ENCODE measurements around the gene NR5A2.

Gene NR5A2

DNA sequence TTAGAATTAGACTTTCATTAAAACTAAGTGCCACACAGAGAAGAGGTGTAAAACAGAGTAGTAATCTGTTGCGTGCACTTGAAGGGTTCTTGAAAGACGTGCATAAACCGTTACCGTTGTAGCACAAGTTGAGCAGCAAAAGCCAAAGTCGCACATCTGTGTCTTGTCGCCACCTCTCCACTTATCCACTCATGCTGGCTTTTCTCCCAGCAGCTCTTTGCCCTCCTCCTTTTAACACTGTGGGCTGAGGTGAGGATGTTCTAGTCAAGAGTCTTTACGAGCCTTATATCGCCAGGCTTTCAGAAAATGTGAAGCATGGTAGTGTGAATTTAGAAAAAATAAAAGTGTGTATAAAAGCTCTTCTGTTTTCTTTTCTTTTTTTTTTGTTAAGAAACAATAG, 48.0 kb downstream of the NR5A2 start:
- peak; percentile 12 for DNase-seq

DNA sequence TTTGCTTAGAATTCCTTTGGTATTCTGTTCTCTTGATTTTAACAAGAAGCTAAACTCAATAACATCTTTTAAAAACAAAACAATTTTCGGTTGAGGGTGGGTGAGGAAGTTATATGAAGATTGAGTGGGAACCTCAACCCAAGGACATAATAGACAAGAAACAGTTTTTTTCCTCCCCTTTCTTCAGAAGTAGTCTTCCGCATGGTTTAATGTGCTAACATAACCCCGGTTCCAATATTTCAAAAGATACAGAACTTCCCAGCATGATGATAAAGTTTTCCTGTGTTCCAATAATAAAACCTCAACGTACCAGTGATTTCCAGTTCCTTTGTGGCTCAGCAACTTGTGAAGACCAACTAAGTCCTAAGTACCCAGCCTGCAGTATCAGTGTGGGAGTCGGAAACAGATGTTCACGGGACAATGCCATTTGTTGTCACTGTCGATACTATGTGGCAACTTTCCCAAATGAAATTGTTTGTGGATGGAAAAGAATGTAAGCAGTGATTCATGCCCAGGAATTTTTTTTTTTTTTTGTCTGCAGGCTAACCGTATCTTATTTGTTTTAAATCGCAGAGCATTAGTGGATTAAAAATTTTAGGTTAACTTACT, 48.5 kb downstream of the NR5A2 start:
- no peak for DNase-seq

DNA sequence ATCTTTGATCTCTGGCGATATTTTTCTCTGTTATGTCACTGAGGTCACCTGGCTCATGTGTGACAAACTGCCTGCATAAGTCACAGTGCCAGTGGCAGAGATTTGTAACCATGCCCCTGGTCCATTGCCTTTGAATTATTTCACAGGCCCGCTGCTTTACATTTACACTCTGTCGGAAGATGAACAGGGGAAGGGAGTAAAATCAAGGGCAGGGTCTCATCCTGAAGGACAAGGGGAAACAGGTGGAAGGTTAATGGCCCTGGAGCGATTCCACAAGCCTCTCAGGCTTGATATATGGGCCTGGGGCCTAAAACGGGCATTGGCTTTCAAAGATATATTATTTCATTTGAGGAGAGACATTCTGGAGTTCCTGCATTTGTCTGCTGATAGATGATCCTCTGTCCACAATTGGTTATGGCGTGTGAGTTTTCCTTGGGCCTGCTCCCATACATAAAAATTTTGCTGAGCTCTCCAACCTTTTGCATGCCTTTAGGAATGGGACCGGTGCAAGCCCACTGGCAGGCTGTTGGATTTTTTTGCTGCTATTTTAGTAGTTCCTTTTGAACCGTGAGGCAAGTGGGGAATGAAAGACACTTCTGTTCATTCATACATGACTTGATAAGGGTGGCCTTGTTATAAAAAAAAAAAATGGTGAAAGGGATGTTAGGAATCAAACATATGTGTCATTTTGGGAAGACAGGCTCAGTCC, 51.9 kb downstream of the NR5A2 start:
- DNase-seq, result no peak

DNA sequence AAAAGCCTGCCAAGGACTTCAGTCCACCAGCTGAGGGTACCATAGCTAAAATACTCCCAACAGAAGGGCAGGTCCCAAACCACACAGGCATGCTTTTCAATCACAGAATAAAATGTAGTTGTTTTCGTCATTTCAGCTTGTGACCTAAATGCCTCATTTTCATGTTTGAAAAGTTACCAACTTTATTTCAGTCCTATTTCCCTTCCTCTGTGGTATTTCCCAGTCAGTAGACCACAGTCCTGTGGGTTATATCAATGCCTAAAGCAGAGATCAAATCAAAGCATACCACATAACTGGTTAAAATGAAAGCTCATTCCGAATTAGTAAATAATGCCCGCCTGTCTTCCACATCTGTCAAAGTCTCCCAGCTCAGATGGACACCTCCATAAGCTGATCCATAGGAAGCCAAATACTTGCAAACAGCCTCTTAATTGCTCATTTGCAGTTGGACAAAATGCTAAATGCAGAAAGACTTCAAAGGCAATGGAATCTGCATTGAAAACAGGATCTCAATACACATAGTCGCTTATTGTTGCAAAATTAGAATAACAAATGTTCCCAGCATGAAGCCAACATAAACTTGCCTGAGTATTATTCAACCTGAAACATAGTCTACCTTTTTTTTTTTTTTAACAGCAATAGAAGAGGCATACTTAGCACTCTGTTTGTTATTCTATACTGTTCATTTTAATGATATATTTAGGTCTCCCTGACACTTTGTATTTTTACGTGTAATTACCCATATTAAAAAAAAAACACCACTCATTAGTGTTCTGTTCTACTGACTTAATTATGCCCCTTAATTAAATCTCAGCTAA, 53.9 kb downstream of the NR5A2 start:
- no peak for DNase-seq

DNA sequence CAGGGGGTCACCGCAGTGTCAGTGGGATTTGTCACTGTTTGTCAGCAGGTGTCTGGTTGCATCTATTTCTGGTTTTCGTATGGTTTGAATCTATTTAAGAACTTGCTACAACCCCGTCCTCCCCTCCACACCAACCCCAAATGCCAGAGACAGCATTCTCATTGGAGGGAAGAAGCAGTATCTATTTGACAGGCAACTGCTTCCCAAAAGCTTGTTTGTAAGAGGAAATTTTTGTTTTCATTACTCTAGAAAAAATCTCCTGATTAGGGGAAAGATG, 54.4 kb downstream of the NR5A2 start:
- DNase-seq, result no peak

DNA sequence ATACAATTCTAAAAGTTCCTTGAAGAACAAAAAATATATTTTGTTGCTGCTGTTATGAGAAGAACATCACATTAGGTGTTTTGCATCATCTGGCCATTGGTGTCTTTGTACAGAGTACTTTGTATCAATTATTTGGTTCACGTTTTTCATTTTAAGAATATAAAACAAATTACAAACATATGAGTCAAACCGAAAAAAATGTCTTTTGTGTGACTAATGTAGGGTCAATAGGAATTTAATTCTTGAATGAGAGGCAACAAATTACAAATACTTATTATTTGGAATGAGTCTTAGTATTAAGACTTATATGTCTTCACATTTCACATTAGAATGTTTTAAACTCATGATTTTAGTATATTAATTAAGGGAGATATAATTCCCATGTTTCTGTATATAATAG, 54.8 kb downstream of the NR5A2 start:
- no peak for DNase-seq

DNA sequence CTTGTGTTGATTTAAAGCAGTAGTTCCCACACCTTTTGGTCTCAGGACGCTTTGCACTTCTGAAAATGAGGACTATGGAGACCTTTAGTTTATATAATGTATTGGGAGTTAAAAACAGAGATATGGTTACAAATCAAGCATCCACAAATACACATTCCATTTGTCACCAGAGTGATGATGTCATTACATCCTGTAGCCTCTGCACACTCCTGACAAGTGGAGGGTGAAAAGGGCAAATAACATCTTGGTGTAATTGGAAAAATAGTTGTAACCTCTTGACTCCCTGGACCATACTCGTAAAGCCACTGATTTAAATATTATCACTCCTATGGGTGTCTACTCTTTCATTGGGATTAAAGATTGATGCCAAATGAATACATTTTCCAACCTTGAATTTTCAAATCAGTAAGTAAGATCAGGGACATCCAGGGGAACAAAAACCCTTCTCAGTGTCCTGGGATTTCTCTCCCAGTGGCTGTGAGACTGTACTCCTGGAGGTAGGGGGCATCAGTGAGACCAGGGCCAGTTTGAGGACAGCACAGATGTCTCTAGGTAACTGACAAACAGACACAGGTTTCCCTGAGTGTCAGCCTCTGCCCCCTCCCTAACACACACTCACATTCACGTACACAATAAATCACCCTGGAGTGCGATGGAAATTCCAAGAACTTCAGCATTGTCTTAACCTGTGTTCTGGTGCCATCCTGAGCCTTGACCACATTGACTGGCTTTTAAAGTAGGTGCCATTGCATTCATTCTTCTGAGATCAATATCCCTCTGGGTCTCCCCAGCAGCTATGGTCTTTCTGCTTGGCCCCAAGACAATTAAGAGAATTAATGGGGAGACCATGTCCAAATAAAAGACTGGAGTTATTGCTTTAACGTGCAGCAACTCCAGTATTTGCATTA, 63.0 kb downstream of the NR5A2 start:
- no peak for DNase-seq

DNA sequence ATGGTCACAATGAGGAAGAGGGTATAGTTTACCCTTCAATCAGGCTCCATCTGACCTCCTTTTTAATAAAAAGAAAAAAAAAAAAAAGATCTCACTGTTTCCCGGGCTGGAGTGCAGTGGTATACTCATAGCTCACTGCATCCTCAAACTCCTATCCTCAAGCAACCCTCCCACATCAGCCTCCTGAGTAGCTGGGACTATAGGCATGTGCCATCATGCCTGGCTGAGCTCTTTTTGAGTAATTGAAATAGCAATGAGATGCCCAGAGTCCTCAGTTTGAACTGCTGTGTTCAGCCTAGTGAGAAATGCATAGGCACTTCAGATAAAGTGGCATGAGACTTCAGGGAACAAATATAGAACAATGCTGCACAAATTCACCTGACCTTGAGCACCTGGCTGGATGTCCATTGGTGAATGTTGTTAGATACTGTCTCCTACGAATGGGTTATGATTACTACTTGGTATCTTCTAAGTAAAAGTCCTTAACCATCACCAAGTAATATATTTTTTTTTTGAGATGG, 67.6 kb downstream of the NR5A2 start:
- DNase-seq, result no peak

DNA sequence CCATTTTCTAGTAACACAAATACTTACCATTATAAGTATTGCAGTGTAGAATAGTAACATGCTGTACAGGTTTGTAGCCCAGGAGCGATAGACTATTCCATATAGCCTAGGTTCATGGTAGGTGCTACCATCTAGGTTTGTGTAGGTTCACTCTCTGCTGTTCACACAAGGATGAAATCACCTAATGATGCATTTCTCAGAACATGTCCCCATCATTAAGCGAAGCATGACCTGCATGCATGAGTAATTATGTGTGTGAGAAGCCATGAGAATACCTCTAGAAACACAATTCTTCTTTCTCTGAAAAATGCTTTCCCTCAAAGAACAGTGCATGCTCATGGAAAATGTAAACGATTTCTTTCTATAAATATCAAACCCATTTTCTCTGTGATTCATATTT, 69.3 kb downstream of the NR5A2 start:
- no peak for DNase-seq

DNA sequence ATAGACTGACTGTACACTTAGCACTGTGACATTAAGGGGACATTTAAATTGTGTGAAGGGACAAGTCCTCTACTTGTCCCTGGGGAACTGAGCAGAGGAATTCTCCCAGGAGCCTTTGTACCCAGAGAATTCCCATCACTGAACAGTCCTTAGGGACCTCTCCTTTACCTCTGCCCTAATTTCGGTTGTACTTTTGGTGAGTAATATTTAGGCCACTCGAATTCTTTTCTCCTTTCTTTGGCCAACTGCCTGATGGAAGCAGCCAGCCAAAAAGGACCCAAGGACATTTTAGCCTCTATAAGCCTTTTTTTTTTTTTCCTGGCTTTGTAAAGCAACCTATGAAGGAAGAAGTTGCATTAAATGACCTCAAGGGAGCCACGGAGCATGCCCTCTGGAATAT, 71.5 kb downstream of the NR5A2 start:
- no peak for DNase-seq

DNA sequence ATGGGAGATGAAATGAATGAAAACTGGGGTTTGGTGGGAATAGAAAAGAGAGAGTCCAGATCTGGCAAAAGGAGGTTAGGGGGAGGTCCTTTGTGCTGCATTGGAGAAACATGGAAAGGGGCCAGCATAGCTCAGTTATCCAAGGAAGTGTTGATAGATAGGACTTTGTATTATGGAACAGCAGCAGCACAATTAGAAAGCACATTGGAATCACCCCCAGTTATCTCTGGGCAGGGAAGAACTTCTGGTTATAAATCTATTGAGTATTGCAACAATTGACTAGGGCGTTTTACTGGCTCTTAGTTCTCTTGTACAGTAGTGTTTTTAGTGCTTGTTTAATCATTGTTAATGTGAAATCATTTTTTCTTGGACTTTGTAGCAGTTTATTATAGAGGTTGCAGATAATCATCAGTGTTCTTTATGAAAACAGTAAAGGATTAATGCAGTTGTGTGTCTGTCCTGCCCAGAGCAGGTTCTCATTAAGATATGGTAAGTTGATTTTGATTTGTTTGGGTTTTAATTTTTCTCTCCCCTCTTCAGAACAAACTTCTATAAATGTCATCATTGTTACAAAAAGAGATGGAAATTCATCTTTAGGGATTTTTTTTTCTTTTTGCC, 76.6 kb downstream of the NR5A2 start:
- no peak for DNase-seq

DNA sequence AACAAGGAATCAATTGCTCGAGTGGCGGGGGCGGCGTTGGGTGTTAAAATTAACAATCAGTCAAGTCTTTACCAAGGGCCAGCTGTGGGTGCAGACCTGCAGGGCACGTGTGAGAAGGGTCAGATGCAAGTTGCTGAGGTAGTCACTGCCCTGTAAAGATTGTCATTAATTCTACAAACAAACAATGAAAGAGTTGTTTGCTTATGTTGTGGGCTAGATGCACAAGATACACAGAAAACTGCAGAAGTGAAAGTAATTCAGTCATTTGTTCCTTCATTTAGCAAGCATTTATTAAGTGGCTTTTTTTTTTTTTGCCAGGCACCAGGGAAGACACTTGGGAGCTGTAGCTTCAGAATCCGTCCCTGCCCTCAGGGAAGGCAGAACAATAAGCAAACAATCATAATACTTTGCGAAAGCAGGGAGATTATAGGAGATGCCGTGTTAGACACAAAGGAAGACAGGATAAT, 79.5 kb downstream of the NR5A2 start:
- DNase-seq, result no peak

DNA sequence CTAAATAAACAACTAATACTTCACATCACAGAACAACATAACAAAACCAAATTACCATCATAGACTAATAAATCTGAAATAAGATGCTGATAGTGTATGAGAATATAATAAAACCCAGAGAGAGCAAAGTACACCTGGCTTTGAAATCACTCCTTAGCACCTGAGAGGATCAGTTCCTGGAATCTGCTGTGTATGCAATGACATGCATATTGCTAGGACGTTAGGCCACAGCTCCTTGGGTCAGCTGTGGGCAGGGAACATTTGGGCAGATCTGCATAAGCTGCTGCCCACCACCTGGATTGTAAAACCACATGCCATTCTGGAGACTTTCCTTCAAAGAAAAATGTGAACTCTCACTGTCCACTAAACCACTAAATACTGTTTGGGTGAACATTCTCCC, 81.1 kb downstream of the NR5A2 start:
- DNase-seq, result no peak

DNA sequence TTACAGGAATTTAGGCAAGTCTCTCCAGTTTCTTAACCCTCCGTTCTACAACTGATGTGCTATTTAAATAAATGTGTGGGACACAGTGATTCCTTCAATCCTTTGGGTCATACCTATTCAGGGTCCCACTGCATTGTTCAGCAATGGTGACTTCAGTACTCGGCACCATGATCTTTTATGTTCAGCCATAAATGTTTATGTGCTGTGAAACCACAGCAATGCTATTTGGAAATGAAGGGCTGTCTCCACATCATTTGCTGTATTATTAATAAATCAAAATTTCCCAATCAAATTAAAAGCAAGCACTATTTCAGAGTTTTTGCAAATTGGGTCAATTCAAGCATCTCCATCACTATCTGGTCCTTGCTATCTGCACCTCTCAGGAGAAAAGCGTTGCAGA, 84.8 kb downstream of the NR5A2 start:
- DNase-seq, result no peak

DNA sequence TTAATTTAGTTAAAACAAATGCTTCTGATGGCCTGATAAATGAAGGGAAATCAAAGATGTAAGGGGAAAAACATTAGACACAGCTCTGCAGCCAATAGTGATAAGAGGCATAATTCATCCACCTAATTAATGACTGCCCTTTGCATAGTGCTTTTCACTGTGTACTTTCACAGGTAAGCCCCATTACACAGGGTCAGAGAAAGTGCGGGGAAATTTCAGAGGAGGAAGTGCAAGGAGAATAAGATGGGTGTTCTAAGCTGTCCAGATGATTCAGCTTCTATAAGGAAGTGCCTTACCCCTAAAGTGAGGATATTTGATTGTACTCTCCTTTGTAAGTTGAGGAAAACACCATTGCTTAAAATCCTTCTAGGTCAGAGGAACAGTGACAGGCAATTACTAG, 88.0 kb downstream of the NR5A2 start:
- DNase-seq, result no peak

DNA sequence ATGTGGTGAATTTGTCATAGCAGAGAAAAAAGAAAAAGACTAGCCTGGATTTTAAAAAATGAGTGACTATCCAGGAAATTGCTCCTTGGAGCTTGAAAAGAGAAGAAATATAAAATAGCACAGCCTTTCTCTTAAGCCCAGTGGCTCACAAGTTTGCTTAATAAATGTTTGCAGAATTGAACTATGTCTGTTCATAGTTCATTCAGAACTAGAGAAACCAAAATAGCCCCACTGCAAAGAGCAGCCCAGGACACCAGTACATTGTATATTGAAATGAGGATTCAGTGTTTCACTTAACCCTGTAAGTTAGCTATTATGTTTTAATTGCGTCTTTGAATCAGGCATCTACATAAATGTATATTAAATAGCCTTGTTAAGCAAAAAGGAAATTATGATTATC, 88.8 kb downstream of the NR5A2 start:
- no peak for DNase-seq

DNA sequence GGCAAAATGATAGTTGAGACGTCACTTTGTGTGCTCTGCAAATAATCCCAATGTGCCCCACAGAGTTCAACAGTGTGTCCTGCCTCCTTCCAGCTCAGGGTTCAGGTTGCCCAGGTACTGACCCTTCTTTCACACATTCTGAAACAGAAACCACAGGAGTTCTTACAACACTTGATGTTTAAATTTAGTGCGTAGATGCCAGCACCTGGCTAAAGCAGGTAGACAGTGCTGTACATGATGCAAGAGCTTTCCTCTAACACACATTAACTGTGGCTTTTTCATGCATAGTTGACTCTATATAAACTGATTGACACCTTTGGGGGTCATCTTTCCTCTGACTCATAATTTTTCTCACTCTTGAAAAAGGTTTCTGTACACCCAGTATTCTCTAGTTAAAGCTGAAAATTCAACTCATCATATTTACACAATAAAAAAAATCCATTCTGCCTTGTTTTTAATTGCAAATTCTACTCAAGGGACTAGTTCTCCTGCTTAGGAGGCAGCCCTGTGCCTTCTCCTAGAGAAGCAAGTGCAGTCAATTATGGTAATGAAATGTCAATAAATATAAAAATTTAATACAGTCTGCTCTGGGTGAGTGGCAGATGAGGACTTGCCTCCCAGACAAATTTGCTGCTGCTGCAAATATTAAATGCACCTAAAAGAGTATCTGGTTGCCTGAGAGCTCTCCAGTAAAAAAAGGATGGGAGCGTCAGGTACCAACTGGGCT, 91.4 kb downstream of the NR5A2 start:
- peak; percentile 63 for DNase-seq

DNA sequence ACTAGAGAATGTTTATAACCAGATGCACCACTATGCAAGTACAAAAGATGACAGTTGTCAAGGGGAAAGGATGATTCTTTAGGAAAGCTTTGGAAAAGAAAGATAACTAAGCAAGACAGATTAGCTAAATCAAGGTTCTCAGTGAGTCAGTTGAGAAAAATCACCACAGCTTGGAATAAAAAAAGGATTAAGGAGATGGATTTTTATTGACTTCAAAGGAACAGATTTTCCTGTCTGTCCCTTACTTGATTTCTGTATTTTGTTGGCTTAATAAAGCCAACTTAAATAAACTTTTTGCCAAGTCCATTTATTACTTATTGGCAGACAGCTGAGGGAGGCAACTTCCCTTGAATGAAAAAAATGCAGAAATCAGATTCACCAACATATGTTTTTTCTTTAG, 93.9 kb downstream of the NR5A2 start:
- no peak for DNase-seq

DNA sequence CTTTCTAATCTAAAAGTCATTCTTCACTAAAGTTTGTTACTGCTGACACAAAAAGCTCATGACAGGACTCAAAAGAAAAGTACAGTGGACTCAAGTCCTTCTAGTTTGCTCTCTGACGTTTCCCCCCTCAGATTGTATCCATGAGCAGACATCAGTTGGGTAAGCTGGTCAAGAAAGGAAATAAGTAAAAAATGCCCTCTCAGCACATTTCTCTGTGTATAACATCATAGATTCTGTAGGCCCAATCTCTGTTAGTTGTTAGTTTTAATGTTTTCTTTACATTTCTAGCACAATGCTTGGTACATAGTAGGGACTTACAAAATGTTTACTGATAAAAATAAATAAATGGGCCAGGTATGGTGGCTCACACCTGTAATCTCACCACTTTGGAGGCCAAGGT, 96.8 kb downstream of the NR5A2 start:
- DNase-seq, result no peak

DNA sequence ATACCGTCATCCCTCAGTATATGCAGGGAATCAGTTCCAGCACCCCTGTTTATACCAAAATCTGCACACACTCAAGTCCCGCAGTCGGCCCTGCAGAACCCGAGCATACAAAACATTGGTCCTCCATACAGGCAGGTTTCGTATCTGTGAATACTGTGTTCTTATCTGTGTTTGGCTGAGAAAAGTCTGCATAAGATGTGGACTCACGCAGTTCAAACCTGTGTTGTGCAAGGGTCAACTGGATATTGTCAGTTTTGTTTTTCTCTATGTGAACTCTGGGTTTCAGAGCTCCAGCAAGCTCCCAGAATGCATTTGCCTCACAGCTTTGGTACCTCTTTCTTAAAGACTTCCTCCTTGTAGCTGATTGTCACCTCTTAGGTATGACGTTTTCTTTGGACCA, 100.6 kb downstream of the NR5A2 start:
- no peak for DNase-seq

DNA sequence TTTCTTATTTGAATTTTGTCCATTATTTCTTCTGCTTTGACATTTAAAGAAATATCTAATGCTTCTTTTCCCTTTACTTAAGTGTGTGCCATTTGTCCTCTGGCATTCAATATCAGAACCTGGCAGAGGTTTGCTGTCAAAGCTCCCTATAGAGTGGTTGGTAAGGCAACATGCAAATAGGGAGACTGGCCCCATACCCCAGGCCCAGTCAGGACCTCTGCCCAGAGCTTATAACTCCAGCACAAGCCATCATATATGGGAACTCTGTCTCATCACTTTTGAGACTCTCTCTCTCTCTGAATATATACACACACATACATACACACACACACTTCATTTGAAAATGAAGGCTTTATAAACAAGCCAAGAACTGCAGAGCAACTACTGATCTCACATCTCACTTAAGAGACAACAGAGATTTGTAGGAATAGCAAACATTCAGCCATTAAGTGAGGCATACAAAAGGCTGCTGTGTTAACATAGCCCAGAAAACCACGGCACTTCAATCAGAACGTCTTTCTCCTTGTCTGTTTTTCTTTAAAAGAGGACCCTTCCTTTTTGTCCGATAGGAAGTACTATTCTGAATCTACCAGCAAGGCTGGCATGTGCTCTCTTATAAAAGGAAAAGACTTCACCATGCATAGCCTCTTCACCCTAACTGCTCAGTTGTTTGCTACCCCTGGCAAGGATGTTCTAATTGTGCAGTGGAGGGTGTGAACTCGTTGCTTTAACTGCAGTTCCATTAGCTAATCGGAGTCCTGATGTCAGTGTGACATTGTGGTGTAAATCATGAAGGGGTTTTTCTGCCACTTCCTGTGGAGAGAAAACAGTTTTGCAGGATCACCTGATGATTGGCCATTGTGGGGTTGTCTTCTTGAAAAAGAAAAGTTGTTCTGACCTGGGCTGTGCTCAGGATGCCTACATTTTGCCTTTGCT, 101.7 kb downstream of the NR5A2 start:
- DNase-seq, result no peak
